ENCODE measurements around the gene TPPP.

The TPPP gene

DNA sequence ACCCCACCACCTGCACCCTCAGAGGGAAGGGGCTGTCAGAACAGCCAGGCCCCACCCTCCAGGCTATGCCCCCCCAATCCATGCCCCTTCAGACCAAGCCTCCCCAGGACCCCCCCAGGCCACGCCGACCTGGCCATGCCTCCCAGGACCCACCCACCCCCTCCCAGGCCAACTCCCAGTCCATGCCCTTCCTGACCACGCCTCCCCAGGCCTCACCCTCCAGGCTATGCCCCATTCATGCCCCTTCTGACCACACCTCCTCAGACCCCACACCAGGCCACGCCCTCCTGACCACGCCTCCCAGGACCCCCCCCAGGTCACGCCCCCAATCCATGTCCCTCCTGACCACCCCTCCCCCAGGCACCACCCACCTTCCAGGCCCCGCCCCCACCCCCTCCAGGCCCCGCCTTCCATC, 27.6 kb downstream of the TPPP start:
- DNase-seq (ENCODE audit: low read depth in 2 of 2) = no peak

DNA sequence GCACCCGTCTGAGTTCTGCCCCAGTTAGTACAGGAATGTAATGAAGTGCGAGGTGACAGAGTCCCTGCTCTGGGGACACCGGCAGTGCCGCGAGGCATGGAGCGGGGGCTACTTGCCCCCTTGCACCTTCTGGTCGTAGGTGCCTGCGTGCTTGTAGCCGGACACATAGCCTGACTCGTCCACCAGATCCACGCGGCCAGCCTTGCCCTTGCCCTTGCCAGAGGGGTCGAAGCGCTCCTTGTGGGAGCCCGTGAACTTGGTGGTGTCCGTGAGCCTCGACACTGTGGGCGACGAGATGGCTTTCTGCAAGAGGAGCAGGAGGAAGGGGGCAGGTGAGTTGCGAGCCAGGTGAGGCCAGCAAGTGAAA, 28.2 kb downstream of the TPPP start:
- no peak for DNase-seq (ENCODE audit: low read depth in 2 of 2)

DNA sequence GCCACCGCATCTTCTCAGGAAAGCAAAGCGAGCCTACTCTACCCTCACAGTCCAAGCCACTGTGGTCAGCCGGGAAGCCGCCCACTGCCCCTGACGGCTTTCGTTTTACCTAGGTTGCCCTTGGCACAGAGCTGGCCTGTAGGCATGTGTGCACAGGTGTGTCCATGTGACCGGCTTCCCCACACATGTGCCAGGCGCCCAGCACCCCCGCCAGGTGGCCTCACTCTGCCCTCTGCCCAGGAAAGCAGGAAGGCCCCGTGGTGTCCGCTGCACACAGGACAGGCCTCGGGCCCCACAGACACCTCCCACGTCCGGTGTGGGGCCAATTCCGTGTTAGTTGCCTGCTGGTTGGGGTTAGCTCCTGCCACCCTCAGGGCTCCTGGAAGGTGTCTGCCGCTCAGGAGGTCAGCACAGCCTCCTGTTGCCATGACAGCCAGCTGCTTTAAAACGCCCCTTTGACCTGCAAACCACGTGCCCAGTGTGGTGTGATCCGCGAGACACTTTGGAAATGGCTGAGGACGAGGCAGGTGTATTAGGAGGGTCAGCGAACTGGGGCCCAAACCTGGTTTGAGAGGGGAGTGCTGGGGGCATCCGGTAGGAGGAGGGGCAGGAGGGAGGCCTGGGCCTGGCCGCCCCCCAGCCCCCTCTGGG, 28.7 kb downstream of the TPPP start:
- DNase-seq (ENCODE audit: low read depth in 2 of 2) = no peak

DNA sequence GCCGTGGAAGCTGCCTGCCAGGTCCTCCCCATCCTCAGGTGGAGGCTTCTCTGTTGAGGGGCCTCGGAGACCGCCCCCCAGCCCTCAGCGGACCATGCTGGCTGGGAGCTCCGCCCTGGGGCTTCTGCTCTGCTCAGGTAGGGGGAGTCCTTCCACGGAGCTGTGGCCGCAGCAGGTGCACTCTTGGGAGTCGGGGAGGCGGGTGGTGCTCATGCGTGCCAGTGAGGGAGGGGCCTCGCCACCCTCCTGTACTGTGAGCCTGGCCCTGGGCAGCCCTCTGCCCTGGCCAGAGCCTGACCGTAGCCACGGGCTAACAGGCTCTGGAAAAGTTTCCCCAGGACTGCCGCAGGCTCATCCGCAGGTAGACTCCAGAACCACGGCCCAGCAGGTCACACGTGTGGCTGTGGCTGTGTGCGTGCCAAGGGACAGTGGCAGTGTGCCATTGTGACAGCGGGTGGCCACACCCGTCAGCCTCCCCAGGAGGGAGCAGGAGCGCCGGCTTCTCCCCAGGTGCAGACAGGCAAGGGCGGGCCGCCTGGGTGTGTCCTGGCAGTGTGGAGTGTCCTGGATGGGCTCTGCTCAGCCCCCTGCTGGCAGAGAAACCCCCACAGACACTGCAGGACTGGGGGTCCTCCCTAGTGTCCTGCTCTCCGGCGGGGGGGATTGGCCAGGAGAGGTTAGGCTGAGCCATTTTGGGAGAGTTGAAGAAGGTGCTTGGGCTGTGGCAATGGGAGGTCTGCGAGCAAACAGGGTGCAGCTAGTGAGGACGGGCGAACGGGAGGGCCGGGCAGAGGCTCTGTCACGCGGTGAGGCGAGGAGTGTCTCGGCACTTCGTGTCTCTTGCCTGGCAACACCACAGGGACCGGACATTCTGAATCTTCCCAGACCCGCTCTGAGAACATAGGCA, 29.5 kb downstream of the TPPP start:
- DNase-seq (ENCODE audit: low read depth in 2 of 2) = no peak

DNA sequence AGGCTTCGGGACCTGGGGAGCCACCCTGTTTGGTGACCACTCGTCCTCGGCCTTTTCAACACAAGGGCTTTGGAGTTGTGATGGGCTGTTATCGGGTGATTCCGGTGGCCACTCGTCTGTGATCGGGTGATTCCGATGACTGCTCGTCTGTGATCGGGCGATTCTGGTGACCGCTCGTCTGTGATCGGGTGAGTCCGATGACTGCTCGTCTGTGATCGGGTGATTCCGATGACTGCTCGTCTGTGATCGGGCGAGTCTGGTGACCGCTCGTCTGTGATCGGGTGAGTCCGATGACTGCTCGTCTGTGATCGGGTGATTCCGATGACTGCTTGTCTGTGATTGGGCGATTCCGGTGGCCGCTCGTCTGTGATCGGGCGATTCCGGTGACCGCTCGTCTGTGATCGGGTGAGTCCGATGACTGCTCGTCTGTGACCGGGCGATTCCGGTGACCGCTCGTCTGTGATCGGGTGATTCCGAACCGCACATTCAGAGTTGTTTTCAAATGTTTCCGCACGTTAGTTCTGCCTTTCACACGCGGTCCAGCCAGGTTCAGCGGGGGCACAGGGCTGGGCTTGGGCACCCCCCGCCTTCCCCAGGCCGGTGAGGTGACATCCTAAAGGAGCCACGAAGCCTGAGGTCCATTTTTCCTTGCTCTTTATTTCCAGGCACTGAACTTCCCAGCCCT, 30.3 kb downstream of the TPPP start:
- no peak for DNase-seq (ENCODE audit: low read depth in 2 of 2)

GRCh38 chr5:661891-662750, 31.0 kb downstream of the TPPP start:
- no peak for DNase-seq (ENCODE audit: low read depth in 2 of 2)

DNA sequence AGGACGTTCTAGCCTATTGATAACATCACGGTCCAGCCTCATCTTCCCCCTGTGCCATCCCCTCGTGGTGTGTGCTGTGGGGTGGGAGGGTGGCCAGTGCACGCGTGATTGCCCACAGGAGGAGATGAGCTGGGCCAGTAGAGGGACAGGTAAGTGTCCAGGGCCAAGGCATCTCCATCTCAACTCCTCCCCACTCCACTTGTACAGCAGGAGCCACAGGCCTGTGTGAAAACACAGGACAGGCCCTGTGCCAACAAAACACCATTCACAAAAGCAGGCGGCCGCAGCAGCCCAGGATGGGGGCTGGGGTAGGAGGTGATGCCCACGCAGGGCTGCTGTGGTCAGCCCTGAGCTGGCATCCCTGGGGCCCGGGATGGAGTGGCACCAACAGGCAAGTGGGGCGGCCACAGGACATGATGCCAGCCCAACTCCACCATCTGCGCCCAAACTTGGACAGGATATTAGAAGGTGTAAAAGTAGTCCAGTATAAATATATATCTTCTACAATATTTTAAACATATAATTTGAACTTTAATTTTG, 32.6 kb downstream of the TPPP start:
- DNase-seq (ENCODE audit: low read depth in 2 of 2) = no peak

GRCh38 chr5:659496-660263, 33.5 kb downstream of the TPPP start:
- no peak for DNase-seq (ENCODE audit: low read depth in 2 of 2)

- no peak for DNase-seq (ENCODE audit: low read depth in 2 of 2)
Measured at GRCh38 chr5:658103-658502, 35.0 kb downstream of the TPPP start.

GRCh38 chr5:657570-657969, 35.6 kb downstream of the TPPP start:
- DNase-seq (ENCODE audit: low read depth in 2 of 2) = no peak

- no peak for DNase-seq (ENCODE audit: low read depth in 2 of 2)
Measured at GRCh38 chr5:655406-655805, 37.7 kb downstream of the TPPP start.

DNA sequence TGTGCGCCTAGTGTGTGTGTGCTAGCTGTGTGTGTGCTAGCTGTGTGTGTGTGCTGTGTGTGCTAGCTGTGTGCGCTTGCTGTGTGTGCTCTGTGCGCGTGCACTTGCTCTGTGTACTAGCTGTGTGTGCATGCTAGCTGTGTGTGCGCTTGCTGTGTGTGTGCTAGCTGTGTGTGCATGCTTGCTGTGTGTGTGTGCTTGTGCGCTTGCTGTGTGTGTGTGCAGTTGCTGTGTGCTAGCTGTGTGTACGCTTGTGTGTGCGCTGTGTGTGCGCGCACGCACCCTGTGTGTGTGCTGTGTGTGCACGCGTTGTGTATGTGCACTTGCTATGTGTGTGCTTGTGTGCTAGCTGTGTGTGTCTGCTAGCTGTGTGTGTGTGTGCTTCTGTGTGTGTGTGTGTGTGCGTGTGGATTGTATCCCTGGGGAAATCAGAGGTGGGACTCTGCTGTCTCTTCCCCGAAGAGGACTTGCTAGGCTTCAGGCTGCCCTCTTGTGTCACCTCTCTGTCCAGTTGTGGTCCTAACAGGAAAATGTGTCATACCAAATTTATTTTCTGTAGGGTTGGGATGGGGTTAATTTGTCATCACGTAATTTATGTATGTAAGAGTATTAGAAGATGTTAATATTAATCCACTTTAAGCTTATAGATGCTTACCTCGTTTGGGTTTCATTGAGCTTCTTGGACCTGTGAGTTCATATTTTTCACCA, 38.9 kb downstream of the TPPP start:
- DNase-seq (ENCODE audit: low read depth in 2 of 2) = no peak

GRCh38 chr5:652773-653350, 40.3 kb downstream of the TPPP start:
- no peak for DNase-seq (ENCODE audit: low read depth in 2 of 2)

- no peak for DNase-seq (ENCODE audit: low read depth in 2 of 2)
Measured at GRCh38 chr5:652023-652515, 41.1 kb downstream of the TPPP start.

- no peak for DNase-seq (ENCODE audit: low read depth in 2 of 2)
Measured at GRCh38 chr5:651296-652022, 41.7 kb downstream of the TPPP start.

DNA sequence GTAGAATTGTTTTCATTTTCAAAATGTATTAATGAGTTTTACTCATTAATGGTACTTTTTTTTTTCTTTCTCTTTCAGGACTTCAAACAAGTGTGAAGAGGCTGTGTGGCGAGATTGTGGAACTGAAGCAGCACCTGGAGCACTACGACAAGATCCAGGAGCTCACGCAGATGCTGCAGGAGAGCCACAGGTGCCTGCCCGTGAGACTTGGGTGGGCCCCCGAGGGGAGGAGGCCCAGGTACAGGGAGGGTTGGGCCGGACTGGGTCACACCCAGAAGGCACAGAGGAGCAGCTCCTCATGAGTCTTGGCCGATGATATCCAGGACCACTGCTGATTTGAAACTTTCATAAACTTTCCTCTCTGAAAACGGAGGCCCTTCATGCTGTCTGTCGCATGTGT, 45.4 kb downstream of the TPPP start:
- DNase-seq (ENCODE audit: low read depth in 2 of 2) = no peak

DNA sequence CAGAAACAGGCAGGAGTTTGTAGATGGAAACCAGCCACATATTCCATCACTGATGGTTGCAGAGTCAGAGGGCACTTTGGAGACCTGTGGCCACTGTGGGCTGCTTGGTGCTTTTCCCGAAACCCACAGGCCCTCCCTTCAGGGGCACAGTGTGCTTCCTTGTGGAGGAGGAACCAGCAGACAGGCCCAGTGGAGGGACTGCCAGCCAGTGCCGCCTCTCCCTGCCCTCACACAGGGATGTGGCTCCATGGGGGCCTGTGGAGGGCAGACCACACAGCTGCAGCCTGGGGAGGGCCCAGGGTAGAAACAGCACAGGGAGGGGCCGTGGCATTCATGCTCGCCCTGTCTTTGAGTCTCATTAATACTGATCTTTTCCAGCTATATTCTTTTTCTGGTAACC, 45.8 kb downstream of the TPPP start:
- DNase-seq (ENCODE audit: low read depth in 2 of 2) = no peak

DNA sequence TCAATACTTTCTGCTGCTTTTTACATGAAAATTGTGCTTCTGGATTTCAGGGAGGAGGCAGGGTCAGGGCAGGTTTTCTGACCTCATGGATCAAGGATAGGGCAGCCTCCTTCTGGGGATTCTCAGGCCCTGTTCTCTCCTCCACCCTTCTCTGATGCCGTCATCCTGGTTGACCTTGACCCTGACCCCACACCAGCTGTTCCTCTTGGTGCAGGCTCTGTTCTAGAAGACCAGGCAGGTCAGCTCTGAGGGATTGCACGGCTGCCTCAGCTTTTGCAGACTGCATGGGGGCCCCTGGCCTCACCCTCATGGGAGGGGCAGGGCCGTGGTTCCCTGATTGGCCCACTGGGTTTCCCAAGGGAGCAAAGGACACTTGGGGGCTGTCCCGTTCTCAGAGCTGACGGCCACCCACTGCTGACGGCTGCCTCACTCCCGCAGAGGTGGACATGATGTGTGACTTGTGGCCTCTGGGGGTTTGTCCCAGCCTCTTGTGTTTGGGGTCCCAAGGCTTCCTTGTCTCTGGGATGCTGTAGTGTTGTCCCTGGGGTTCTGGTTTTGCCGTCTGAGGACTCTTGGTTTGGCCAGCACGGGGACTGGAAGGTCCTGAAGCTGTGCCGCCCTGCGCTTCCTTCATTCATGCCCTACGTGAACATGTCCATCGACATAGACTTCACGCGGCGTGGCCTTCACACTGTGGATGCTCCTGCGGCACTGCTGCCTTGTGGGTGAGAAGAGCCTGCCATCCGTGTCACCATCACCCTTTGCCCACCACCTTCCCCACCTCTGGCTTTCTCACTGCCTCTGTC, 46.6 kb downstream of the TPPP start:
- DNase-seq (ENCODE audit: low read depth in 2 of 2) = no peak

Measured in stimulated activated CD8-positive, alpha-beta memory T cell treated with anti-CD3 and anti-CD28 coated beads, Interleukin-2, amount 100 ng/mL, for 48 hours (primary cell).